Spleen (tissue), 11 donors: ENCODE measurements around the gene SOX8. TPM values are rescaled to one million over a fixed set of nuclear protein-coding genes. Genes with fewer than 3 reads are reported as not detected.

ENCODE experiments used
- DNase-seq: peaks from one replicate; pipeline ENCODE4 v3.0.0-alpha.2; 2020
- H3K27ac ChIP-seq, 8 donors: fragments of 200-600 bp; sonication (generic) in 7 of 8; 1 replicate in 4 of 8; 2 replicates in 4 of 8; pipeline versions ENCODE4 v1.5.0 to v1.8.0; 2016 to 2021; ENCODE audit warnings: inconsistent platforms in 4 of 8, mild to moderate bottlenecking in 4 of 8, moderate library complexity in 1 of 8
- H3K27me3 ChIP-seq, 7 donors: fragments of 200-600 bp; sonication (generic) in 6 of 7; replicated peaks in 1 of 7; 1 replicate in 4 of 7; 2 replicates in 3 of 7; pipeline versions ENCODE4 v1.5.0 to v1.8.0; 2016 to 2021; ENCODE audit warnings: inconsistent platforms in 3 of 7, mild to moderate bottlenecking in 1 of 7
- H3K36me3 ChIP-seq, 6 donors: fragments of 200-600 bp; sonication (generic) in 5 of 6; 1 replicate in 4 of 6; 2 replicates in 2 of 6; pipeline versions ENCODE4 v1.5.0 to v1.8.0; 2016 to 2021; ENCODE audit warnings: inconsistent platforms in 2 of 6
- H3K4me1 ChIP-seq, 6 donors: fragments of 200-600 bp; sonication (generic) in 5 of 6; 1 replicate in 3 of 6; 2 replicates in 3 of 6; pipeline versions ENCODE4 v1.5.0 to v1.8.0; 2016 to 2021; ENCODE audit warnings: inconsistent platforms in 3 of 6
- H3K4me3 ChIP-seq, 8 donors: fragments of 200-600 bp; sonication (generic) in 7 of 8; 1 replicate in 4 of 8; 2 replicates in 4 of 8; pipeline versions ENCODE4 v1.5.0 to v1.8.0; 2016 to 2021; ENCODE audit warnings: inconsistent platforms in 4 of 8, mild to moderate bottlenecking in 4 of 8, moderate library complexity in 2 of 8
- H3K9me3 ChIP-seq, 8 donors: fragments of 200-600 bp; sonication (generic) in 7 of 8; 1 replicate in 4 of 8; 2 replicates in 4 of 8; pipeline versions ENCODE4 v1.5.0 to v1.8.0; 2016 to 2021; ENCODE audit warnings: inconsistent platforms in 4 of 8
- CTCF ChIP-seq, 11 experiments: fragments of 200-600 bp in 7 of 11; fragments of 450-650 bp in 4 of 11; sonication (generic) in 4 of 11; IDR thresholded peaks in 8 of 11; conservative IDR thresholded peaks in 3 of 11; 1 replicate in 7 of 11; 2 replicates in 4 of 11; pipeline versions ENCODE4 v1.4.0 to v1.8.0; 2016 to 2021; ENCODE audit warnings: antibody characterized with exemption in 11 of 11, inconsistent platforms in 4 of 11, mild to moderate bottlenecking in 1 of 11
- POLR2A ChIP-seq, 3 donors: fragments of 450-650 bp; IDR thresholded peaks; one replicate each; pipeline ENCODE4 v1.5.1; 2017; ENCODE audit warnings: antibody characterized with exemption in 3 of 3, mild to moderate bottlenecking in 1 of 3
- POLR2AphosphoS5 ChIP-seq, 3 donors: sonication (generic); formaldehyde crosslinking; IDR thresholded peaks; one replicate each; pipeline ENCODE4 v1.5.1; 2017; ENCODE audit warnings: antibody characterized with exemption in 3 of 3
- WGBS, 5 donors: extraction: QIAGEN DNeasy Blood & Tissue Kit in 3 of 5; methylation state at CpG; one replicate each; pipeline versions ENCODE4 v1.1.5 to v1.1.7; 2013 to 2018; 5-methylcytosine and 5-hydroxymethylcytosine counted together
- intact Hi-C: fragments of 100-400 bp; cut with DNase I; formaldehyde crosslinking; loops from one replicate; pipeline ENCODE4 v1.15.0; 2023; ENCODE audit warnings: low total_unique reads
- polyA plus RNA-seq, 3 donors: library from polyadenylated mRNA; stranded (reverse); fragments of 200-250 nt; gene quantifications; one replicate each; pipeline ENCODE4 v1.2.1, GENCODE V29; 2013
- total RNA-seq, 7 donors: library from RNA; depleted of rRNA in 3 of 7; stranded (reverse); fragments of >200 nt in 3 of 7; fragmentation: NEBNext Ultra II Directional in 4 of 7; extraction: Animal tissue kit (Norgen Biotek cat#: 25700) in 4 of 7; gene quantifications; one replicate each; pipeline versions ENCODE4 v1.1.0 to v1.2.1, GENCODE V29; 2016 to 2021
- donor health status: healthy with polysubstance abuse.
- donor health status: DM: no; HTN: no; CAD: no; lungs with moderate emphysema.
- donor health status: DM: no; HTN: no; CAD: no.
- donor health status: Bipolar disorder and iron deficiency.
- donor health status: healthy.
- donor health status: DM: no; HTN: no; CAD: no.
- donor health status: DM: yes; HTN: yes; CAD: no.

Gene SOX8
- total and polyA plus RNA-seq, 10 donors = 0.60 to 3.7 (median 1.7) TPM

GRCh38 chr16:1026784-1027500 is 45.4 kb downstream of the SOX8 start:
- Histone ChIP-seq H3K36me3 (no peaks in the 10 kb centered on the region), H3K27ac (no peak overlapping the region), H3K9me3 (no peaks in the 10 kb centered on the region), H3K4me1 (peaks cover 0 to 26% (median 10%) of the 10 kb centered on the region in 6 donors), H3K4me3 (no peak overlapping the region), H3K27me3 (peaks cover 0 to 83% (median 25%) of the 10 kb centered on the region in 7 donors)
- 79 to 90% (median 87%) methylated on average over 17 to 27 of the region's 27 CpGs for WGBS, 5 donors
- TF ChIP-seq CTCF (IDR thresholded peaks at IDR 0.05 in 8 of 11, conservative IDR thresholded peaks at IDR 0.05 in 3 of 11) (no peak), POLR2A (IDR thresholded peaks at IDR 0.05) (no peak), POLR2AphosphoS5 (IDR thresholded peaks at IDR 0.05) (no peak)
- no peak for DNase-seq
- intact Hi-C loops = no loop called here

GRCh38 chr16:1027501-1027815 is 45.9 kb downstream of the SOX8 start:
- TF ChIP-seq POLR2A (IDR thresholded peaks at IDR 0.05) (no peak), POLR2AphosphoS5 (IDR thresholded peaks at IDR 0.05) (no peak)
- Histone ChIP-seq H3K9me3 (no peaks in the 10 kb centered on the region), H3K36me3 (no peaks in the 10 kb centered on the region), H3K27ac (no peak overlapping the region), H3K4me1 (peaks cover 0 to 22% (median 10%) of the 10 kb centered on the region in 6 donors), H3K27me3 (peaks cover 0 to 78% (median 20%) of the 10 kb centered on the region in 7 donors), H3K4me3 (no peak overlapping the region)
- no peak for DNase-seq
- intact Hi-C loops = no loop called here
- 86 to 91% (median 89%) methylated on average over 22 of the region's 22 CpGs for WGBS, 5 donors

- no peak for DNase-seq
- Histone ChIP-seq H3K4me3 (no peak overlapping the region), H3K4me1 (peaks cover 0 to 22% (median 10%) of the 10 kb centered on the region in 6 donors), H3K36me3 (no peaks in the 10 kb centered on the region), H3K9me3 (no peaks in the 10 kb centered on the region), H3K27me3 (peaks cover 0 to 72% (median 14%) of the 10 kb centered on the region in 7 donors), H3K27ac (no peak overlapping the region)
- 30 to 70% (median 56%) methylated on average over 15 of the region's 15 CpGs for WGBS, 5 donors
- intact Hi-C loops = no loop called here
- no peak for TF ChIP-seq POLR2A (IDR thresholded peaks at IDR 0.05)
- TF ChIP-seq POLR2AphosphoS5 (IDR thresholded peaks at IDR 0.05) = no peak
These were observed 46.5 kb downstream of the SOX8 start for GRCh38 chr16:1028056-1028455.

GRCh38 chr16:1028524-1029258 is 47.1 kb downstream of the SOX8 start:
- peaks cover 0 to 65% (median 8%) of the 10 kb centered on the region in 7 donors for H3K27me3 ChIP-seq
- DNase-seq = no peak
- intact Hi-C loops = no loop called here
- no peak overlapping the region for H3K4me3 ChIP-seq
- peaks cover 0 to 22% (median 10%) of the 10 kb centered on the region in 6 donors for H3K4me1 ChIP-seq
- TF ChIP-seq POLR2AphosphoS5 (IDR thresholded peaks at IDR 0.05) = no peak
- no peak for TF ChIP-seq POLR2A (IDR thresholded peaks at IDR 0.05)
- no peak for TF ChIP-seq CTCF (IDR thresholded peaks at IDR 0.05 in 8 of 11, conservative IDR thresholded peaks at IDR 0.05 in 3 of 11)
- H3K9me3 ChIP-seq = no peaks in the 10 kb centered on the region
- 9 to 19% (median 18%) methylated on average over 20 to 39 of the region's 39 CpGs for WGBS, 5 donors
- no peak overlapping the region for H3K27ac ChIP-seq
- no peaks in the 10 kb centered on the region for H3K36me3 ChIP-seq

GRCh38 chr16:1029259-1029545 is 47.6 kb downstream of the SOX8 start:
- WGBS, 5 donors = 51 to 74% (median 61%) methylated on average over 11 to 14 of the region's 14 CpGs
- H3K27me3 ChIP-seq = peaks cover 0 to 60% (median 8%) of the 10 kb centered on the region in 7 donors
- intact Hi-C loops = no loop called here
- no peak overlapping the region for H3K27ac ChIP-seq
- TF ChIP-seq POLR2A (IDR thresholded peaks at IDR 0.05) (no peak), POLR2AphosphoS5 (IDR thresholded peaks at IDR 0.05) (no peak), CTCF (IDR thresholded peaks at IDR 0.05 in 8 of 11, conservative IDR thresholded peaks at IDR 0.05 in 3 of 11) (no peak)
- H3K9me3 ChIP-seq = no peaks in the 10 kb centered on the region
- DNase-seq = no peak
- peaks cover 0 to 22% (median 10%) of the 10 kb centered on the region in 6 donors for H3K4me1 ChIP-seq
- H3K36me3 ChIP-seq = no peaks in the 10 kb centered on the region
- no peak overlapping the region for H3K4me3 ChIP-seq
